ENCODE measurements around the gene KIF19. TPM values are rescaled to one million over a fixed set of nuclear protein-coding genes. Genes with fewer than 3 reads are reported as not detected.

The KIF19 gene
- total RNA-seq, 2 donors from 2014 or later, result 0.27 to 2.4 TPM

DNA sequence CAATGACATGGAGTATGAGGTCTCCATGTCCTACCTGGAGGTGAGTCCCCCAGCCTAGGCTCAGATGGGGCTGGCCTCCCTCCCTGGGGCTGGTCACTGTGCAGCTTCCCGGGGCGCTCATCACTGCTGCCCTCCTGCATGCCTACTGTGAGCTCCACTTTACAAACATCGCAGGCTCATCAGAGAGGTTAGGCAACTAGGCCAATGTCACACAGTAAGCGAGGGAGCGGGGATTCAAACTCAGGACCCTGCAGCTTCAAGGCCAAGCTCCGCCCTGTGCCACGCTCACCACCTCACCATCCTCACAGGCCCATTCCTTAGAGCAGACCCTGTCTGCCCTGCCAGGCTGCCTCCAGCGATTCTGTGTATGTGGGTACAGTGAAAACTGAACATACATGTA, 17.1 kb downstream of the KIF19 start:
- H3K27ac ChIP-seq (ENCODE audit: low read depth, low read length), result no peak overlapping the region
- TF ChIP-seq, protein P1, sequence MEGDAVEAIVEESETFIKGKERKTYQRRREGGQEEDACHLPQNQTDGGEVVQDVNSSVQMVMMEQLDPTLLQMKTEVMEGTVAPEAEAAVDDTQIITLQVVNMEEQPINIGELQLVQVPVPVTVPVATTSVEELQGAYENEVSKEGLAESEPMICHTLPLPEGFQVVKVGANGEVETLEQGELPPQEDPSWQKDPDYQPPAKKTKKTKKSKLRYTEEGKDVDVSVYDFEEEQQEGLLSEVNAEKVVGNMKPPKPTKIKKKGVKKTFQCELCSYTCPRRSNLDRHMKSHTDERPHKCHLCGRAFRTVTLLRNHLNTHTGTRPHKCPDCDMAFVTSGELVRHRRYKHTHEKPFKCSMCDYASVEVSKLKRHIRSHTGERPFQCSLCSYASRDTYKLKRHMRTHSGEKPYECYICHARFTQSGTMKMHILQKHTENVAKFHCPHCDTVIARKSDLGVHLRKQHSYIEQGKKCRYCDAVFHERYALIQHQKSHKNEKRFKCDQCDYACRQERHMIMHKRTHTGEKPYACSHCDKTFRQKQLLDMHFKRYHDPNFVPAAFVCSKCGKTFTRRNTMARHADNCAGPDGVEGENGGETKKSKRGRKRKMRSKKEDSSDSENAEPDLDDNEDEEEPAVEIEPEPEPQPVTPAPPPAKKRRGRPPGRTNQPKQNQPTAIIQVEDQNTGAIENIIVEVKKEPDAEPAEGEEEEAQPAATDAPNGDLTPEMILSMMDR (conservative IDR thresholded peaks at IDR 0.05), result no peak
- peaks cover 4% of the 10 kb centered on the region for H3K27me3 ChIP-seq (ENCODE audit: control insufficient read depth, insufficient read depth, low read length, poor library complexity, severe bottlenecking)
- H3K36me3 ChIP-seq (ENCODE audit: control insufficient read depth, insufficient read depth, low read length), result no peaks in the 10 kb centered on the region
- no peak overlapping the region for H3K4me3 ChIP-seq (ENCODE audit: low read length)
- WGBS, 2 experiments (ENCODE audit: insufficient coverage in 1 of 2, insufficient read length in 1 of 2), result 76 to 82% methylated on average over 5 to 8 of the region's 8 CpGs
- H3K9ac ChIP-seq (ENCODE audit: extremely low read depth, low read length, poor library complexity, severe bottlenecking), result no peak overlapping the region
- Mint-ChIP-seq H3K9me3 (no peaks in the 10 kb centered on the region), H3K36me3 (ENCODE audit: low read depth) (no peaks in the 10 kb centered on the region), H3K4me1 (peaks cover 4% of the 10 kb centered on the region), H3K27ac (no peak overlapping the region), H3K27me3 (ENCODE audit: insufficient read depth) (peaks cover 13% of the 10 kb centered on the region), H3K4me3 (no peak overlapping the region)
- H3K4me1 ChIP-seq (ENCODE audit: control insufficient read depth, insufficient read depth, low read length), result no peaks in the 10 kb centered on the region
- H3K9me3 ChIP-seq (ENCODE audit: control insufficient read depth, low read length), result no peaks in the 10 kb centered on the region
- no peak for DNase-seq

DNA sequence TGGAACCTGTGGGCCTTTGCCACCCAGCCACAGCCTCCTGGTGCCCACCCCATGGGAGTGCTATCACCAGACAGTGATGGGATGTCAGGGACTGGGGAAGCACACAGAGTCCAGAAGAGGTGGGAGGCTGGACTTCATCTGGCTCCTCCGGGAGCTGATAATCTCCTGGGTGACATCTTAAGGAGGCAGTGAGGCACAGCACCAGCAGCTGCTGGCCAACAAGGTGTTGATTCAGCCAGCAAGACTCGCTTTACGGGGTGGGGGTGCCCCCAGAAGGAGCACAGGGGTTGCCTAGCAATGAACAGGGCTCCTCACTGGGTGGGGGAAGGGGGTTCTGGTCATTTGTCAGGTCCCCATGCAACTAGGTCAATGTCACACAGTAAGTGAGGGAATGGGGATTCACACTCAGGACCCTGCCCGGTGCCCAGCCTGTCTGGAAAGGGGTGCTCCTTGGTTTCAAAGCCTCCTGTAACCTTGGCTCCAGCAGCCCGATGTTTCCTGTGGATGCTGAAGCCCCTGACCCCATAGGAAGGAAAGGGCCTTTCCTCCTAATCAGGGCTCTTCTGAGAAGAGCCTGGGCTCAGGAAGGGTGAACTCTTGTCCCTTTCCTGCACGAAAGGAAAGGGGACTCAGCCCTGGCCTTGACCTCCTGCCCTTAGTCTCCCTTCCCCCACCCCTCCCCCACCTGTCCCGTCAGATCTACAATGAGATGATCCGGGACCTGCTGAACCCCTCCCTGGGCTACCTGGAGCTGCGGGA, 17.7 kb downstream of the KIF19 start:
- peaks cover 18% of the 10 kb centered on the region for H3K27me3 Mint-ChIP-seq (ENCODE audit: insufficient read depth)
- 82 to 87% methylated on average over 7 to 9 of the region's 9 CpGs for WGBS, 2 experiments (ENCODE audit: insufficient coverage in 1 of 2, insufficient read length in 1 of 2)
- H3K27ac ChIP-seq (ENCODE audit: low read depth, low read length), result no peak overlapping the region
- H3K27ac Mint-ChIP-seq, result no peak overlapping the region
- H3K36me3 Mint-ChIP-seq (ENCODE audit: low read depth), result no peaks in the 10 kb centered on the region
- no peak overlapping the region for H3K4me3 Mint-ChIP-seq
- peaks cover 4% of the 10 kb centered on the region for H3K4me1 Mint-ChIP-seq
- H3K36me3 ChIP-seq (ENCODE audit: control insufficient read depth, insufficient read depth, low read length), result no peaks in the 10 kb centered on the region
- H3K4me1 ChIP-seq (ENCODE audit: control insufficient read depth, insufficient read depth, low read length), result no peaks in the 10 kb centered on the region
- TF ChIP-seq, protein P1 (conservative IDR thresholded peaks at IDR 0.05), result no peak
- no peak overlapping the region for H3K9ac ChIP-seq (ENCODE audit: extremely low read depth, low read length, poor library complexity, severe bottlenecking)
- no peaks in the 10 kb centered on the region for H3K9me3 Mint-ChIP-seq
- no peak for DNase-seq
- no peaks in the 10 kb centered on the region for H3K9me3 ChIP-seq (ENCODE audit: control insufficient read depth, low read length)
- H3K27me3 ChIP-seq (ENCODE audit: control insufficient read depth, insufficient read depth, low read length, poor library complexity, severe bottlenecking), result peaks cover 10% of the 10 kb centered on the region
- no peak overlapping the region for H3K4me3 ChIP-seq (ENCODE audit: low read length)

DNA sequence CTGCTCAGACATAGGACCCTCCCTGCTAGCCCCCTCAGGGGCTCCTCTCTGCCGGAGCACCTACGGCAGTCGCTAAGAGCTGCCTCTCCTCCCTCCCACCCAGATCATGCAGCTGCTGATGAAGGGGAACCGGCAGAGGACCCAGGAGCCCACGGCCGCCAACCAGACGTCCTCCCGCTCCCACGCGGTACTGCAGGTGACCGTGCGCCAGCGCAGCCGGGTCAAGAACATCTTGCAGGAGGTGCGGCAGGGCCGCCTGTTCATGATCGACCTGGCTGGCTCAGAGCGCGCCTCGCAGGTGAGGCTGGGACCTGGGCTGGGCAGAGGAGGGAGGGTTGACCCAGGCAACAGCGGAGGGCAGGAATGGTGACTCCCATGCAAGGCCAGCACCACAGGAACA, 18.6 kb downstream of the KIF19 start:
- Histone ChIP-seq H3K9me3 (ENCODE audit: control insufficient read depth, low read length) (no peaks in the 10 kb centered on the region), H3K36me3 (ENCODE audit: control insufficient read depth, insufficient read depth, low read length) (no peaks in the 10 kb centered on the region), H3K27ac (ENCODE audit: low read depth, low read length) (no peak overlapping the region), H3K4me3 (ENCODE audit: low read length) (no peak overlapping the region), H3K9ac (ENCODE audit: extremely low read depth, low read length, poor library complexity, severe bottlenecking) (no peak overlapping the region), H3K4me1 (ENCODE audit: control insufficient read depth, insufficient read depth, low read length) (no peaks in the 10 kb centered on the region), H3K27me3 (ENCODE audit: control insufficient read depth, insufficient read depth, low read length, poor library complexity, severe bottlenecking) (peaks cover 17% of the 10 kb centered on the region)
- WGBS, 2 experiments (ENCODE audit: insufficient coverage in 1 of 2, insufficient read length in 1 of 2), result 91 to 92% methylated on average over 13 to 21 of the region's 21 CpGs
- no peaks in the 10 kb centered on the region for H3K9me3 Mint-ChIP-seq
- H3K36me3 Mint-ChIP-seq (ENCODE audit: low read depth), result no peaks in the 10 kb centered on the region
- TF ChIP-seq, protein P1 (conservative IDR thresholded peaks at IDR 0.05), result no peak
- H3K4me1 Mint-ChIP-seq, result peaks cover 4% of the 10 kb centered on the region
- no peak for DNase-seq
- no peak overlapping the region for H3K27ac Mint-ChIP-seq
- H3K4me3 Mint-ChIP-seq, result no peak overlapping the region
- peaks cover 26% of the 10 kb centered on the region for H3K27me3 Mint-ChIP-seq (ENCODE audit: insufficient read depth)

Data from endodermal cell (in vitro differentiated cells).